GM18519 (cell line): ENCODE results near the gene DYNLL2.
A peak's percentile ranks its signal among the peaks of the same experiment; 100 is the strongest.
"Not testable (repeated sequence)": the region's sequence is repeated elsewhere in the genome, so short reads cannot be mapped to it uniquely, and the experiment has no call there.

Experiments used
- ATAC-seq: cut with Tn5 transposase; IDR thresholded peaks from one replicate; pipeline ENCODE4 v1.9.1; 2021; ENCODE audit warnings: mild to moderate bottlenecking, moderate library complexity; ENCODE audit not compliant: unreplicated experiment, low FRiP score

The DYNLL2 gene

GRCh38 chr17:58066401-58066800 lies 16.8 kb upstream of the DYNLL2 start:
- no peak for ATAC-seq

GRCh38 chr17:58072862-58073261 lies 10.4 kb upstream of the DYNLL2 start:
- no peak for ATAC-seq

DNA sequence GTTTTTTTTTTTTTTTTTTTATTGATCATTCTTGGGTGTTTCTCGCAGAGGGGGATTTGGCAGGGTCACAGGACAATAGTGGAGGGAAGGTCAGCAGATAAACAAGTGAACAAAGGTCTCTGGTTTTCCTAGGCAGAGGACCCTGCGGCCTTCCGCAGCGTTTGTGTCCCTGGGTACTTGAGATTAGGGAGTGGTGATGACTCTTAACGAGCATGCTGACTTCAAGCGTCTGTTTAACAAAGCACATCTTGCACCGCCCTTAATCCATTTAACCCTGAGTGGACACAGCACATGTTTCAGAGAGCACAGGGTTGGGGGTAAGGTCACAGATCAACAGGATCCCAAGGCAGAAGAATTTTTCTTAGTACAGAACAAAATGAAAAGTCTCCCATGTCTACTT lies 10.0 kb upstream of the DYNLL2 start:
- ATAC-seq = not testable (repeated sequence)

DNA sequence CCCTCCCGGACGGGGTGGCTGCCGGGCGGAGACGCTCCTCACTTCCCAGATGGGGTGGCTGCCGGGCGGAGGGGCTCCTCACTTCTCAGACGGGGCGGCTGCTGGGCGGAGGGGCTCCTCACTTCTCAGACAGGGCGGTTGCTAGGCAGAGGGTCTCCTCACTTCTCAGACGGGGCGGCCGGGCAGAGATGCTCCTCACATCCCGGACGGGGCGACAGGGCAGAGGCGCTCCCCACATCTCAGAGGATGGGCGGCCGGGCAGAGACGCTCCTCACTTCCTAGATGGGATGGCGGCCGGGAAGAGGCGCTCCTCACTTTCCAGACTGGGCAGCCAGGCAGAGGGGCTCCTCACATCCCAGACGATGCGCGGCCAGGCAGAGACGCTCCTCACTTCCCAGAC lies 8.8 kb upstream of the DYNLL2 start:
- not testable (repeated sequence) for ATAC-seq

- ATAC-seq = no peak
Observed at GRCh38 chr17:58079300-58080033, 3.8 kb upstream of the DYNLL2 start.

GRCh38 chr17:58081646-58082340 lies 1.4 kb upstream of the DYNLL2 start:
- no peak for ATAC-seq

GRCh38 chr17:58082341-58082869 lies 814 bp upstream of the DYNLL2 start:
- no peak for ATAC-seq

DNA sequence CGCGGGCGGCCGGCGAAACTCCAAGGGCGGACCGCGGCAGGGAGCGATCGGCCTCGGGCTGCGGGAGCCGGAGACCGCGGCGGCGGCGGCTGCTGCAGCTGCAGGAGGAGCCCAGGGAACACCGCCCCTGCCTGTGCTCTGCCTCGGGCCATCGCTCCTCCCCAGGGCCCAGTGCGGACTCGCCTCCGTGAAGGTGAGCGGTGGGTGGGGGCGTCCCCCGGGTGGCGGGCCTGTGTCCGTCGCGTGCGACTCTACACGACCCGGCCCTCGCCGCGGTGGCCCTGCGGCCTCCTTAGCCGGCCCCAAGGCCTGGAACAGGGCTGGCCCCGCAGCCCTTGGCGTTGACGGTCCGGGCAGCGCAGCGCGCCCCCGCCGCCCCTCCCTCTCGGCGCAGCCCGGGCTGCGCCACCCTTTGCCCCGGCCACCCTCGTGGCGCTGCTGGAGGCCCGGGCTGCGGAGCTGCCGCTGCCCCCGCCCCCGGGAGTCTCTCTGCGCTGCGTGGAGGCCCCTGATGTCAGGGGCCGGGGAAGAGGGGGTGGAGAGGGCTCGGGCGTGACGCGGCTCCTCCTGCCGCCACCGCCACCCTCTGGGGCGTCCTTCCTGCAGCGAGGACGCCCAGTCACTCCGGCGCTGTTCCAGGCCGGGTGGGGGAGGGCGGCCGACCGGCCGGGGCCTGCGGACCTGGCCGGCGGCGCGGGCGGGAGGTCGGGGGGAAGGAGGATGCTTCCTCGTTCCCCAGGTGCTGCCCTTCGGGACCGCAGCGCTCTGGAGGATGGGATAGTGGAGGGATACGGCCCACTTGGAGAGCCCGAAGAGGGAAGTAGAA lies 485 bp downstream of the DYNLL2 start:
- peak; percentile 26 for ATAC-seq

GRCh38 chr17:58084317-58084981 lies 1.2 kb downstream of the DYNLL2 start:
- no peak for ATAC-seq

- ATAC-seq = no peak
Observed at GRCh38 chr17:58085039-58085715, 2.0 kb downstream of the DYNLL2 start.

- ATAC-seq = no peak
Observed at GRCh38 chr17:58086953-58087352, 3.7 kb downstream of the DYNLL2 start.

- ATAC-seq = no peak
Observed at GRCh38 chr17:58088624-58089023, 5.4 kb downstream of the DYNLL2 start.

GRCh38 chr17:58089111-58089510 lies 5.9 kb downstream of the DYNLL2 start:
- ATAC-seq = no peak

- no peak for ATAC-seq
Observed at GRCh38 chr17:58091024-58091567, 7.9 kb downstream of the DYNLL2 start.

DNA sequence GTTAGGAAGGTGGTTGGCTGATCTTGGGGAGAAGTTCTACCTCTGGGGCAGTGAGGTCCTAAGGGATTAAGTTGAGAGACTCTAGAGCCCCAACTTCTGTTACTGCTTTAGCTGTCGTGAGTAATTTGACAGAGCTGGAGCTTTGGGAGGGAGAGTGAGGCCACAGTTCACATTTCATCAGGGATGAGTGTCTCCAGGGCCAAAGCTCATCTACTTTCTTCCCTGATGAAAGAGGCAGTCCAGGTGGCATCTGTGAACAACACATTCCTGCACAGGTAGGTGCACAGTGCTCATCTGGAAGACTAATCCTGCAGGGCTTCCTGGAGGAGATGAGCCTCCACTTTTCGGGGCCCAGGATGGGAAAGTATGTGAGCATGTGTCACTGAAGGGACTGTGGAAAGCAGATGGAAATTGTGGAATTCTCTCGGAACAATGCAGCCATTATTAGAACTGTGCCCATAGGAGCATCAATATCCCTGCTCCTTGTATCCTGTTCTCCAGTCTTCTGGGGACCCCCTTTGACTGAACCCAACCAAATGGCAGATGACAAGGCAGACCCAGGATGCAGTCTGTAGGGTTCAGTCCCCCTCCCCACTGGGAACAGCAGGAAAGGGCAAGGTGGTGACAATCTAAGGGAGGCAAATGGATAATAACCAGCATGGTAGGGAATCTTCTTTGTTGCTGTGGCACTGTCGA lies 9.0 kb downstream of the DYNLL2 start:
- ATAC-seq = no peak

DNA sequence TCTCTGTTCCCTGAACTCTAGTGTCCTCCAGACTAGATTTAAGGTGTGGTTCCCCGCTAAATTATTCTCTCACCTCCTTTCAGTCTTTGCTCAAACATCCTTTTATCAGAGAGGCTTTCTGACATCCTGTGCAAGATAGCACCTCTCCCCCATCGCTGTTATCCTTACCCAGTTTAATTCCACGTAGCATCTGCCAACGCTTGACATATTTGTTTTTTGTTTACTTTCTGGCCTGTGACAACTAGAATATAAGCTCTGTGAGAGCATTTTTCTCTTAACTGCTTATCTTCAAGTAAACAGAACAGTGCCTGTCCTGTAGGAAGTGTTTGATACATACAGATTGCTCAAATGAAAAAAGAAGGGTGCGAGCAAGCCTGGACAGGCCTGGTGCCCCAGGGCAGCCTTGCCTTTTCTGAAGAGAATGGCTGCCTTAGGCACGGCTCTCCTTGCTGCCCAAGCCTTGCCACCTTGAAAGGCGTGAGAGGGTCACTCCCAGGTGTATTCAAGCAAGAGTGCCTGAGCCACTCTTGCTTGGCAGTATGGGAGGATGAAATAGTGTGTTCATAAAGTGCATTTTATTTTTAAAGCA lies 9.7 kb downstream of the DYNLL2 start:
- ATAC-seq = no peak

- ATAC-seq = no peak
Observed at GRCh38 chr17:58094118-58094517, 10.9 kb downstream of the DYNLL2 start.

GRCh38 chr17:58096892-58097291 lies 13.7 kb downstream of the DYNLL2 start:
- ATAC-seq = no peak
